Endometrial microvascular endothelial cells (primary cell): Measurements from ENCODE around the gene NAA35. TPM values are rescaled to one million over a fixed set of nuclear protein-coding genes. Genes with fewer than 3 reads are reported as not detected.
"Not testable (repeated sequence)": the region's sequence is repeated elsewhere in the genome, so short reads cannot be mapped to it uniquely, and the experiment has no call there.

Experiments used
- in situ Hi-C: cut with HindIII; loops from 2 replicates; pipeline ENCODE4 v1.10.0; 2017; ENCODE audit warnings: low sequenced_read_pairs, low pct_unique_long_range_greater_than_20kb; ENCODE audit errors: inconsistent ontology term
- total RNA-seq: library from RNA; depleted of rRNA; stranded (reverse); fragments of >200 nt; gene quantifications from one replicate; pipeline ENCODE4 v1.2.3, GENCODE V29; 2015; ENCODE audit errors: inconsistent ontology term

Gene NAA35
- 17.7 TPM for total RNA-seq

DNA sequence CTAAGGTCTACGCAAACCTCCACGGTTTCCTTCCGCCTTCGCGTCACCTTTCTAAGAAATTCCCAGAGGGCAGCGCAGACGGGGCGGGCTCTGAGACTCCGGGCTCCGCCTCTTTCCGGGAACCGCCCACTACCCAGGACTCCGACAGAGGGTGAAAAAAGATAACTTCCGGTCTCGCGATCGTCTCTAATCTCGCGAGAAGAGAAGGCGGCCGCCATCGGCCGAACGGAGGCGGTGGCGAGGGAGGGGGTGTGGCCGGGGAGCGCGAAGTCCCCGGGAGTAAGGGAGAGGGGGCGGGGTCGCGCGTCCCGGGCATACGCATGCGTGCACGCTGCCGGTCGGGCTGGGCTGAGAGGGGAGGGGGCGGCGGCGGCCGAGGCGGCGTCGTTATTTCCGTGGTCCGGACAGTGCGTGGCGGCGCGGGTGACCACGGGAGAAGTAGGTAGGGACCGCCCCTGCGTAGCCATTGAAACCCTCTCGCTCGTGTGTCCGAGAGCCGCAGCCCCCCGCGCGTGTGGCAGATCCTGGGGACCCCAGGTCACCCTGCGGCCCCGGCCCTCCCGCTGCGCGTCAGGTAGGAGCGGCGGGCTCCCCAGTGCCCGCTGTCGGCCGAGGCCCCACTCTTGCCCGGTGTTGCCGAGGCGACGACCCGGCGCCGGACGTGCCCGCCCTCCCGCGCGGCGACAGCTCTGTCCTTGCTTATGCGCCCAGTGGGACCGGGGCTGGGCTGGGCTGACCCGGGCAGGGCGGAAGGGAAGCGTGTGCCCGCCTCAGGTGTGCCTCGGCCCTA is at the start of gene NAA35:
Gene NAA35, plus strand, starts transcription at position 315 of the 790 bp plus-strand sequence. CDS start 1,014 bp downstream, outside the sequence.
- in situ Hi-C loops = no loop called here

DNA sequence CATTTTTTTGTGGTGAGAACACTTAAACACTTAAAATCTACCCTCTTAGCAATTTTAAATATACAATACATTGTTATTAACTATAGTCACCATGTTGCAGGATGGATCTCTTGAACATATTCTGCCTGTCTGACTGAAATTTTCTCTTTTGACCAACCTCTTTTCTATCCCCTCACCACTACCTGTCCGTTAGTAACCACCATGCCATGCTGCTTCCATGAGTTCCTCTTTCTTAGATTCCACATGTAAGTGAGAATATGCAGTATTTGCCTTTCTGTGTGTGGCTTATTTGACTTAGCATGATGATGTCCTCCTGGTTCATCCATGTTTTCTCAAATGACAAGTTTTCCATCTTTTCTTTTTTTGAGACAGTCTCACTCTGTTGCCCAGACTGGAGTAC is 48.5 kb upstream of the NAA35 start:
- in situ Hi-C loops = no loop called here

DNA sequence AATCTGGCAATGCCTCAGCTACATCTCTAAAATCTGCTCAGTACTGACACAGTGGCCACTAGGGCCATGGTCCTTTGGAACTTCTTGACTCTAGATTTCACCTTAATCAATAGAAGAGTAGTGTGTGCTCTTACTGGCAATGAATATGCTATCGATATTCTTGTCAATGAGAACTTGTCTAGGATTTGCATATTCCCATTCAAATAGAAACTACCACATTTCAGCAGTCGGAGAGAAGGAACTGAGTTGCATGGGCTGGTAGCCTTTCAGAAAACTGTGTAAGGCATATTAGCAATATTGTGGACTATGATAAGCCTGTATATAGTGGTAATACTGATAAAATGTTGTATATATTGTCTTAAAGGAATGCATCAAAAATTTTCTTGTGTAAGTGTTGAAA is 45.3 kb upstream of the NAA35 start:
- in situ Hi-C loops = no loop called here

DNA sequence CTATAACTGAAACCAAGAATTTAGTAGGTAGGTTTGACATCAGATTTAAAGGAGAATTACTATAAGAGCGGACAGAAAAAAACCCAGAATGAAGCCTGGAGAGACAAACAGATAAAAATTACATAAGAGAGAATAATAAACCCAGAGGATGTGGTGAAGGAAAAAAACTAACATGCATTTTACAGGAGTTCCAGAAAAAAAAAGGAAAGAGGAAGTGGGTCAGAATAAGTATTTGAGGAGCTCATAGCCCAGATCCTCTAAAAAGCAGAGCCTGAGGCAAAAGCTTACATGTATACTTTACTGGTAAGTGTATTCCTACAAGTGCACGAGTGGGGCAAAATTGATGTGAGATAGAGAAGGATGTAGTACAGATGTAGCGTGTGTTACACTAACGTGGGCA is 43.1 kb upstream of the NAA35 start:
- in situ Hi-C loops = no loop called here

DNA sequence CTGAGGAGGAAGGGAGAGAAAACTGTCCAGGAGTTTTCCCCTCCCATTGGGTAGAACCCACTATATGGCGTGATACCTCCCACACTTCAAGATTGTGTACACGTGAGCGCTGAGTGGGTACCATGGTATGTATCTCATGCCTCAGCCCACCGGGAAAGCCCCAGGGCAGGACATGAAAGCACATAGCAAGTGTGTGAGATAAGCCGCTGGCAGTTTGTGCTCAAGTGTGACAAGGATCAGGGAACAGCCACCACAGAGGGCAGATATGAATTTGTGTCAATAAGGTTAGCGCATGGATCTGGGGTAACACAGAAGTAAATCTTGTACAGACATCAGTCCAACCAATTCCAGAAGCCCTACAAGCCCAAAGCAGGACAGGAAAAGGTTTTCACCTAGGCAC is 42.6 kb upstream of the NAA35 start:
- in situ Hi-C loops = no loop called here

DNA sequence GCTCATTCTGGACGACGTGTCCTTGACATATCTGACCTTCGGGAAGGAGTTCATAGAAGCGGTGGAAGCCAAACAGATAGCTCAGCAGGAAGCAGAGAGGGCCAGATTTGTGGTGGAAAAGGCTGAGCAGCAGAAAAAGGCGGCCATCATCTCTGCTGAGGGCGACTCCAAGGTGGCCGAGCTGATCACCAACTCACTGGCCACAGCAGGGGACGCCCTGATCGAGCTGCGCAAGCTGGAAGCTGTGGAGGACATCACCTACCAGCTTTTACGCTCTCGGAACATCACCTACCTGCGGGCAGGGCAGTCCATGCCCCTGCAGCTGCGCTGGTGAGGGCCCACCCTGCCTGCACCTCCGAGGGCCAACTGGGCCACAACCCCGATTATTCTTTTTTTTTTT is 41.6 kb upstream of the NAA35 start:
- in situ Hi-C loops = no loop called here

DNA sequence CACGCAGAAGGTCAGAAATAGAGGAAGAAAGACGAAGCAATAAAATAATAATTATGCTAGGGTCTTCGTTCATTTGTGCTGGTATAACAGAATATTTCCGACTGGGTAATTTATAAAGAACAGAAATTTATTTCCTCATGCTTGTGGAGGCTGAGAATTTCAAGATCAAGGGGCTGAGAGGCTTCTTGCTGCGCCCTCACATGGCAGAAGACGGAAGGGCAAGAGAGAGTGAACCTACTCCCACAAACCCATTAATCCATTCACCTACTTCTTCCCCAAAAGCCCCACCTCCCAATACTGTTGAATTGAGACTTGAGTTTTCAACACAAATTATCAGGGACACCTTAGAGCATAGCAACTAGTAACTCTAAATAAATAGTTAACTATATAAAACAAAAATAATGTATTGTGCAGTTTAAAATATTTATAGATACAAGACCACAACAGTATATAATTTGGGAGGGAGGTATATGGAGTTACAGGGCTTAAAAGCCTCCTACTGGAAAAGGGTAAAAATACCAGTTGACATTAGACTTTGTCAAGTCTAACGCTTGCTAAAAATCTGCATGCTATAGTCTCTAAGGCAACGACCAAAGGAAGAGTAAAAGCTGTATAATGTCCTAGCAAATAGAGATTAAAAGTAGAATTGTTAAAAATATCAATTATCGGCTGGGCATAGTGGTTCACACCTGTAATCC is 40.3 kb upstream of the NAA35 start:
- in situ Hi-C loops = no loop called here

DNA sequence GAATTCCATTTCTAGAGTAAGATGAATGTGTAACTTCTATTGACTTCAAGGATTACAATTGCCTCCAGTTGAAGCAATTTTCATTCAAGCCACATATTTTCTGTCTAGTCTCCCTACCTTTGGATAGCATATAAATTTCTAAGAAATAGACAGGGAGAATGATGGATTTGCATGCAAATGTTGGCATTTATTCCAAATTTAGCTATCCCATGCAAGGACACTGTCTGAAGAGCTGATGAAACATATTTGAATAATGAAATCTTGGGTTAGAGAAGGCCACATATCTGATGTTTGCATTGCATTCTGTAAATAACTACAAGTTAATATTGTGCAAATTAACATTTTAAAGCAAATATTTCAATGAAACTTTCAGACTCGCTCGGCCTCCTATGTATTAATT is 36.0 kb upstream of the NAA35 start:
- in situ Hi-C loops = no loop called here

DNA sequence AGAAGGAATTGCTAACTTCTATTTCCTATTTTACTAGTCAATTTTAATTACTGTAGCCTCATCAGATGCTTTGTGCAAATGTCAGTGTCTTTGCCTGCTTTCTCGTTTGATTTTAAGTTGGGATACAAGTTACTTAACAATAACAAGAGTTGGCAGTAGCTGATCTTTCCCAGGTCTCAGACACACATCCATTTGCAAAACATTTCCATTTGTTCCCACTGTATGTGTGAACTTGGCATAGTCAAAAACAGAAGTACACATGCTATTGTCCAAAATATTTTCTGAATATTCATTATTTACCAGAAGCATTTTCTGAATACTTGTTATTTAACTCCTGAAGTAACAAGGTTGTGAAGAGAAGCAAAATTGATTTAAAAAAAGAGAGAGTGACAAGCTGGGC is 35.0 kb upstream of the NAA35 start:
- in situ Hi-C loops = no loop called here

DNA sequence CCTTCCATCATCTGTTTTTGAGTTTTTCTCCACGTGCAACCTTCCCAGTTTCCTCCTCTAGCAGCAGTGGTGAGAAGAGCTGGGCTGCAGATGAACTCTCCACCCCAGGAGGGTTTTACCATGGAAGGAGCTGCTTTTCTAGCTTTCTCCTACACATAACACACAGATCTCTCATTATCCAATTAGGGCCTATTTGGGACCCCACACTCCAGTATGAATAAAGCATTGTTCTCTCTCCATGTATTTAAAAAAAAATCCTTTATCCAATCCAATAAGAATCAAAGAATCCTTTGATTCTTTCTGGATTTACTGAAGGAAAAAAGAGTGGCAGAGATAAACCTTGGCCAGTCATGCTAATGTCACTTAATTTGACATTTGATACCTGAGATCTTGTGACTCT is 31.6 kb upstream of the NAA35 start:
- in situ Hi-C loops = no loop called here

DNA sequence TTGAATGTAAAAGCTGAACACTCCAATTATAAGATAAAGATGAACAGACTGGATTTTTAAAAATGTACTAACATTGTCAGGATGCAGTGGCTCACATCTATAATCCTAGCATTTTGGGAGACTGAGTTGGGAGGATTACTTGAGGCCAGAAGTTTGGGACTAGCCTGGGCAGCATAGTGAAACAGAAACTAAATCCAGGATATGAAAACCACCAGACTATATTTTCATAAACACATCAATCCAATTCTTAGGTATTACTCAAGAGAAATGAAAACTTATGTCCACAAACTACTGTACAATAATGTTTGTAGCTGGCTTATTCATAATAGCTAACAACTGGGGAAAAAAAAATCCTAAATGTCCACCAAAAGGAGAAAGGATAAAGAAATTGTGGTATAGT is 26.8 kb upstream of the NAA35 start:
- in situ Hi-C loops = no loop called here

DNA sequence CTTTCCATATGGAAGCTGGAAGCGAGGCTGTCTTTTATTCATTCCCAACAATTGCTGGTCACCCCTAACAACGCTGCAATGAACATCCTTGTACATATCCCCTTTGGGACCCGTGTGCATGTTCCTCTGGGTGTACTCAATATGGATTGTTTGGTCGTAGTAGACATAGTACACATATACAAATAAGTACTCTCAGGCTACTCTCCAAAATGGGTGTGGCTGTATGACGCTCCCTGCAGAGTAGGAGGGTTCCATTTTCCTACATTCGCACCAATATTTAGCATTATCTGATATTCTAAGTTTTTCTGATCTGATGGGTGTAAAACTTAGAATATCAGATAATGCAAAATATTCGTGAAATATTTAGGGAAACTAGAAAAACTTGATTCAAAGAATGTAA is 23.2 kb upstream of the NAA35 start:
- in situ Hi-C loops = no loop called here

DNA sequence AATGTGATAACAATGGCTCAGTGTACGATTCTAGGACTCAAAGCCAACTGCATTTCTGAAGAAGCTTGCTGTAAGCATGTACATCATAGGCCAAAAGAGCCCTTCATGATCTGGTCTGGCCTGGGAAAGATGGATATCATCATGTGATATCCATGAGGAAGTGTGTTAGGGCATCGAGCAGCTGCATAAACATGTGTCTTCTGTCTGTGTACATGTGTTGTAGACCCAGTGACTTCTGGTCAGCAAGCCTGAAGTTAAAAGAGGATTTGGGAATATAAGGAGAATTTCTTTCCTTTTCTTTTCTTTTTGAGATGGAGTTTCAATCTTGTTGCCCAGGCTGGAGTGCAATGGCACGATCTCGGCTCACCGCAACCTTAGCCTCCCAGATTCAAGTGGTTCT is 15.5 kb upstream of the NAA35 start:
- in situ Hi-C loops = no loop called here

DNA sequence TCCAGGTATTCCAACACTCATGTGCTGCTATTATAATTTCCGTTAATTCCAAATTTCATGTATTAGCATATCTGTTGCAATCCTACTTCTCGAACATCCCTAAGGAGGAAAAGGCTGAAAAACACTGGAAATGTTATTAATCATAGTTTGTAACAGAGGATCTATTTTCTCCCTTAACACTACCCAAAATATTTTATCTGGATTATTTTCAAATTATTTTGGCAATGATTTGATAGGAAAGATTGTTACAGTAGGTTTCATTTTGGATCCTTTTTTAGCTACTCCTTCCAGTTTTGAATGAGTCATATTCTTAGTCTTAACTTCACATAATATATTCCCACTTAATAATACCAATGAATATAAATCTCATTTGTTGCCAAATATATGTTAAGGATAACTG is 13.9 kb upstream of the NAA35 start:
- in situ Hi-C loops = no loop called here

DNA sequence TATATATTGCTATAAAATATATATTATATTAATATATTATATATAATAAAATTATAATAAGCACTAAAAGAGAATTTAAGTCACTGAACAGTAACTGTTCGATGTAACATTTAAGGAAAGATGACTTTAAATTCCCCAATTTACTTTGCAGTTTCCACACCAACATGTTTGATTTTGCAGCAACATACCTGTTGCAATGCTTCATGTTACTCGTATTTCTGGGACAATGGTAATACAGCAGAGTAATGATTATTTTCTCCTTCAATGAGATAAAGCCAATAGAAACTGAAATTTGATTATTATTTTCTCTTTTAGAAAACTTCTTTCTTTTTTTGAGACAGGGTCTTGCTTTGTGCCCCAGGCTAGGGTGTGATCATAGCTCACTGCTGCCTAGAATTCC is 9.5 kb upstream of the NAA35 start:
- in situ Hi-C loops = no loop called here

DNA sequence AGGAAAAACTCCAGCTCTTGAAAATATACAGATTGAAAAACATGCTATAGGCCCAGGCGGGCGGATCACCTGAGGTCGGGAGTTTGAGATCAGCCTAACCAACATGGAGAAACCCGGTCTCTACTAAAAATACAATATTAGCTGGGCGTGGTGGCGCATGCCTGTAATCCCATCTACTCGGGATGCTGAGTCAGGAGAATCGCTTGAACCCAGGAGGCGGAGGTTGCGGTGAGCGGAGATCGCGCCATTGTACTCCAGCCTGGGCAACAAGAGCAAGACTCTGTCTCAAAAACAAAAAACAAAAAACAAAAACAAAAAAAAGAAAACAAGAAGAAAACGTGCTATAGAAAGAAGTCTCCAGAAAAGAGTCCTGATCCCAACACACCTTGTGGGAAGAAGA is 5.0 kb upstream of the NAA35 start:
- in situ Hi-C loops = not testable (repeated sequence)

DNA sequence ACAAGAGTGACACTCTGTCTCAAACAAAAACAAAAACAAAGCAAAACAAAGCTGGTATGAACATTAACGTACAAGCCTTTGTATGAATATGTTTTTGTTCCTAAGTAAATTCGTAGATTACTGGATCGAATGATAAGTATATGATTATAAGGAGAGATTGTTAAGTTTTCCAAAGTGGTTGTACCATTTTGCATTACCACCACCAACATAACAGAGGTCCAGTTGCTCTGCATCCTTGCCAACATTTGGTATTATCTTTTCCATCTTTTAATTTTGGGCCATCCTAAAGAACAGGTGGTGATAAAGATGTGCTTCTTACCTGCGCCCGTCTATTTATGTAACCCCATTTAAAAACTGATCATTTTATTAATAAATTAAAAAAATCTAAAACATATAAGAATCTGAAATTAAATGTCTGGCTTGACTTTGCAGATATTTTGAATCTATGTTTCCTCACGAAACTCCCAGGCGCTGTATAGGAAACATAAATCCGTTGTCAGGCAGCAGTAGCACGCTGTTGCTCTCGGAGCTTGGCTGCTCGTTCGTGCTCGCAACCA is 593 bp upstream of the NAA35 start:
- in situ Hi-C loops = no loop called here

DNA sequence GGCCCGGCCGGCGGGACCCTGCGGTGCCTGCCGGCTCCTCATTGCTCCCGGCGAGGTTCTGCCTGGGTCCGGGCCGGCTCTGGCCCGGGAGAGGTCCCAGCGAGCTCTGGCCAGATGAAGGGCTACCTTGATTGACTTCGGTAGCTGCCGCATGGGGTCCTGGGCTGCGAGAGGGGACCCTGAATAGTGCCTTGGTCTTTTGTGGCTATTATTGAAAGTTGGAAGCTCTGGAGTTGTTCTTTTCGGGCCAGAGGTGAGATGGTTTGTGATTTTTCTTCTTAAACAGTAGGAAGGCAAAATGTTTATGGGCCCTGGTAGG is 635 bp downstream of the NAA35 start:
- in situ Hi-C loops = no loop called here

DNA sequence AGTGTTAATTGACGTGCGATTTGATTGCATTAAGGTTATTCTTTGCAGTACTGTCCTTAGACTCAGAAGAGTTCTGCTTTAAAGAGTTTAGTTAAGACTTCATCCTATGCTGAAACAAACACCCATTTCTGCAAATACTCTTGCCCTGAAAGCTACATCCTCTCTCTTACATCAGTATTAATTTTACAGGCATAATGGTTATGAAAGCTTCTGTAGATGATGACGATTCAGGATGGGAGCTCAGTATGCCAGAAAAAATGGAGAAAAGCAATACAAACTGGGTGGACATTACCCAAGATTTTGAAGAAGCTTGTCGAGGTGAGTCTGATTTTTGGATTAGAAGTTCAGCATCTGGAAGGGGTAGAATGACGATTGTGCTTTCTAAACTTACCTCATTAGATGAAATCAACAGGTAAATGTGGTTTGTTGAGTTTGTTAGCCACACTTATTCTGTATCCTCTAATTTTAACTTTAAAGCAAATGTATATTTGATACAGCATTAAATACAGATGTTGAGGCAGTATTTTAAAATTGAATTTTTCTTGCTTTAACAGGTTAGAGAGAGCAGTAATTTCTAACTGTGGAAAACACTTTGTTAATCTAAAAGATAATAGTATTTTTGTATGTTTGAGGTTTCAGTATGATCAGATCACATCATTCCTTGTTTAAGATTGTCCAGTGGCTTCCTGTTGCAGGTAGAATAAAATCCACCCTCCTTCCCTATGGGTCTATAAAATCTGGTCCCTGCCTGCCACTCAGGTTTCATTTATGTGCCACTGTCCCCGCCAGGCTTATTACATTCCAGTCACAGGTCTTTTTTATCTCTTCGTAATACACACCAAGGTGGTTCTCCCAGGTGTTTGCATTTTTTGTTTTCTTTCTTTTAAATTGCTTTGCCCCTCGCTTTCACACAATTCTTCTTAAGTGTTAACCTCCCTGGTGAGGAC is 1.3 kb downstream of the NAA35 start:
- in situ Hi-C loops = no loop called here
